Naive thymus-derived CD8-positive, alpha-beta T cell (primary cell): ENCODE data around the gene CACNA2D2. TPM values are rescaled to one million over a fixed set of nuclear protein-coding genes. Genes with fewer than 3 reads are reported as not detected.

Experiments
- ATAC-seq, 2 donors: fragments of 150-1000 bp; cut with Tn5 transposase in 1 of 2; sonication (Bioruptor Pico), chemical (Tn5 transposase) in 1 of 2; 1 replicate in 1 of 2; 2 replicates in 1 of 2; pipeline ENCODE4 v1.10.0; 2021; ENCODE audit warnings: mild to moderate bottlenecking in 2 of 2, moderate library complexity in 2 of 2
- POLR2A ChIA-PET: fragments of 350-600 bp; sonication (Branson Sonifier 250); formaldehyde crosslinking; loops from one replicate; lab custom pipeline; 2021; ENCODE audit warnings: antibody characterized with exemption; lab: Charles Lee
- DNase-seq, 10 donors: peaks; one replicate each; pipeline versions ENCODE4 v3.0.0 to v3.0.0-alpha.2; 2020 to 2022
- H3K27ac Mint-ChIP-seq, 10 donors: one replicate each; pipeline ENCODE4 v1.8.0; 2020 to 2022; ENCODE audit warnings: mild to moderate bottlenecking in 10 of 10, mixed read lengths in 10 of 10, moderate library complexity in 4 of 10, inconsistent platforms in 1 of 10
- H3K27me3 Mint-ChIP-seq, 5 donors: one replicate each; pipeline ENCODE4 v1.8.0; 2021 to 2022; ENCODE audit warnings: mixed read lengths in 5 of 5
- H3K36me3 Mint-ChIP-seq, 3 donors: one replicate each; pipeline ENCODE4 v1.8.0; 2020 to 2022; ENCODE audit warnings: mixed read lengths in 3 of 3, mild to moderate bottlenecking in 2 of 3, inconsistent platforms in 1 of 3
- H3K4me1 Mint-ChIP-seq, 4 donors: one replicate each; pipeline ENCODE4 v1.8.0; 2021 to 2022; ENCODE audit warnings: mixed read lengths in 4 of 4
- H3K4me3 Mint-ChIP-seq, 10 donors: one replicate each; pipeline ENCODE4 v1.8.0; 2020 to 2022; ENCODE audit warnings: mild to moderate bottlenecking in 10 of 10, mixed read lengths in 10 of 10, moderate library complexity in 6 of 10, inconsistent platforms in 1 of 10
- H3K9me3 Mint-ChIP-seq, 9 donors: one replicate each; pipeline ENCODE4 v1.8.0; 2020 to 2022; ENCODE audit warnings: mixed read lengths in 9 of 9, mild to moderate bottlenecking in 3 of 9, inconsistent platforms in 1 of 9, moderate library complexity in 1 of 9
- polyA plus RNA-seq, 3 donors: library from polyadenylated mRNA; unstranded; fragments of 300-500 nt; fragmentation: Illumina TruSeq; gene quantifications; one replicate each; pipeline ENCODE4 v1.2.3, GENCODE V29; 2021
- total RNA-seq, 8 experiments: library from RNA in 2 of 8; stranded (reverse) in 2 of 8; gene quantifications; one replicate each; pipeline ENCODE4 v1.2.3 and lab custom pipeline; 2021 to 2026

The CACNA2D2 gene
- total and polyA plus RNA-seq, 5 experiments from 2014 or later: 0.40 to 4.9 (median 1.5) TPM

DNA sequence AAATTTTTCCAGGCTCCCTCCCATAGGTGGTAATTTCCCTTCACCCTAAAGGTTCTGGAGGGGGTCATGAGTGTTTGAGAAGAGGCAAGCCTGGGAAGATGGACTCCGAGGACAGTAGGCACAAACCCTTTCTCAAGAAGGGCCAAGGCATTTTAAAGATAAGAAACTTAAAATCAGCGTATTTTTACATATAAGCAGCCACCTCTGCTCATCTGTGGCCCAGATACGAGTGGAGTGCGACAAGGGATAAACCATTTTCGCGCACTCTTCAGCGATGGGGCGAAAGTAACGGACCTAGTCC, 163.3 kb downstream of the CACNA2D2 start:
- DNase-seq (no peak), ATAC-seq (no peak)
- H3K27ac Mint-ChIP-seq: peak overlapping the region in 9 of 10 donors; percentile 94 to 99 (median 96)
- peaks cover 27 to 73% (median 67%) of the 10 kb centered on the region in 4 donors for H3K4me1 Mint-ChIP-seq
- peaks cover 0 to 3% (median 0%) of the 10 kb centered on the region in 3 donors for H3K36me3 Mint-ChIP-seq
- no peaks in the 10 kb centered on the region for H3K9me3 Mint-ChIP-seq
- no peaks in the 10 kb centered on the region for H3K27me3 Mint-ChIP-seq
- POLR2A ChIA-PET: interaction anchor here (1.0 to 14.5 kb wide), 12 partner anchors 9 to 1868 kb away, joined by 3 to 318 read pairs (median 10); partner anchors contain the start of genes CYB561D2, HEMK1, HYAL2 and HYAL3
- H3K4me3 Mint-ChIP-seq: peak overlapping the region; percentile 86 to 98 (median 94)

DNA sequence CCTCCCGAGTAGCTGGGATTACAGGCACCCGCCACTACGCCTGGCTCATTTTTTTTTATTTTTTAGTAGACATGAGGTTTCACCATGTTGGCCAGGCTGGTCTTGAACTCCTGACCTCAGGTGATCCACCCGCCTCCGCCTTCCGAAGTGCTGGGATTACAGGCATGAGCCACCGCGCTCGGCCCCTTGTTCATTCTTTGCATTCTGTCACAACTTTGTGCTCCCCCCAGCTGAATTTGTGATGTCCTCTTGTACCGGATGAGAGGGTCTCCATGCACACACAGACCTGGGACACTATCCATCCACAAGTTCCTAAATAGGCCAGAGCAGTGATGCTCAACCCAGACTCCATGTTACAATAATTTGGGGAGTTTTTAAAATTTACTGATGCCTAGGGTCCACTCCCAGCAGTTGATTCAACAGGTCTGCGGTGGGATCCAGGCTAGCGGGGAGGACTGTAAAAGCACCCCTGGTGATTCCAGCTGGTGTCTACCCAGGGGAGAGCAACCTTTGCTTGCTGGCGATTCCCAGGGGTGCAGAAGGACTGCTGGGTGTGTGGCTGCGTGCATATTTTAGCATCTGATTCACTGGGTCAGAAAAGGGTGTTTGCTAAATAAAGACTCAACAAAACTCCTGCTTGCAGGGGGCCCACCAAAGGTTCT, 163.8 kb downstream of the CACNA2D2 start:
- Mint-ChIP-seq H3K27me3 (no peaks in the 10 kb centered on the region), H3K9me3 (no peaks in the 10 kb centered on the region), H3K4me3 (peak overlapping the region; percentile 86 to 98 (median 94)), H3K4me1 (peaks cover 27 to 72% (median 66%) of the 10 kb centered on the region in 4 donors), H3K36me3 (peaks cover 0 to 3% (median 0%) of the 10 kb centered on the region in 3 donors), H3K27ac (peak overlapping the region; percentile 94 to 99 (median 96))
- POLR2A ChIA-PET: interaction anchor here (1.7 to 14.5 kb wide), 8 partner anchors 8 to 47 kb away, joined by 6 to 318 read pairs (median 32); partner anchors contain the start of genes CYB561D2, HYAL2, HYAL3 and IFRD2
- DNase-seq (no peak), ATAC-seq (no peak)

DNA sequence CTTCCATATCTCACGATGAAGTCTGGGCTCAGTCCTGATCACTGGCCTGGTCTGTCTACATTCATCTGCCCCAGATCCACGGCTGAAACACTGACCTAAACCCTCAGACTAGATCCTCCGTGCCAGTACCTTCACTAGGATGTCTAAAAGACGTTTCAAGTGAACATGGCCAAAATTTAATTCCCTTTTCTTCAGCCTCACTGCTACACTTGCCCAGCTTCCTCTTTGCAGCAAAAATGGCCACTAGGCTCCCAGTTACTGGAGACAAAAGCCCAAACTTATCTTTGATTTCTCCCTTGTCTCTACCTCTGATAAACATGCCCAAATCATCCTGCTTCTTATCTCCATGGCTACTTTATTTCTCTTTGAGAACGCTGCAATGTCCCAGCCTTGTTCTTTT, 164.5 kb downstream of the CACNA2D2 start:
- H3K4me3 Mint-ChIP-seq: peak overlapping the region; percentile 86 to 98 (median 94)
- no peak for ATAC-seq
- peak overlapping the region; percentile 94 to 99 (median 96) for H3K27ac Mint-ChIP-seq
- peaks cover 30 to 75% (median 72%) of the 10 kb centered on the region in 4 donors for H3K4me1 Mint-ChIP-seq
- no peak for DNase-seq
- no peaks in the 10 kb centered on the region for H3K27me3 Mint-ChIP-seq
- peaks cover 0 to 7% (median 0%) of the 10 kb centered on the region in 3 donors for H3K36me3 Mint-ChIP-seq
- POLR2A ChIA-PET: interaction anchor here (0.7 to 14.5 kb wide), 8 partner anchors 11 to 314 kb away, joined by 3 to 318 read pairs (median 46); partner anchors contain the start of genes CYB561D2, HYAL2, HYAL3 and NAA80
- no peaks in the 10 kb centered on the region for H3K9me3 Mint-ChIP-seq

DNA sequence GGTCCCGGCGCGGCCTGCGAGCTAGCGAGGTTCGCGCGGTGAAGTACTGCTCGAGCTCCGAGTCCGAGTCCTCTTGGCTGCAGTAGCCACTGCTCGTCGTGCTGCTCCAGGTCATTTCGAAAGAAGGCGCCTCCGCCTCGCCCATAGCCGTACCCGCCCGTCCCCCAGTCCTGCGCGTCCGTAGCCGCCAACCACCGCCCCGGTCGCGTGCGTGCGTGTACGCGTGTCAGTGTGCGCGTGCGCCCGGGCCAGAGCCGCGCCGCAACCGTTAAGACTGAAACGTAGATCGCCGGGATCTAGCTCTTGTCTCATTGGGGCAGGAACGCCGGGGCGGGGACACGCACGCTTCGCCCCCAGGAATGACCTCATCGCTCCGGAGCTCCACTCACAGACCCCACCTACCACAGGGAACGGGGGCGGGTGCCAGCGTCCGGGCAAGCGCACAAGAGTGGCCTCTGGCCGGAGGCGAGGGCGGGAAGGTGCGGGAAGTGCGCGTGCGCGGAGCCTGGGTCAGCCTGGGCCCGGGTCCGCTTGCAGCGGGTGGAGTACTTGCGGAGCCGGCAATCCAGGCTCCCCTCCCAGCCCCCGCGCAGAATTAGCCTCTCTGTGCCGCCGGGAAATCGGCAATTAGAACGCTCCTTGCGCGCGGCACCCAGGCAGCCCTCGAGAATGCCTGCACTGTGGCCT, 166.1 kb downstream of the CACNA2D2 start:
- no peaks in the 10 kb centered on the region for H3K9me3 Mint-ChIP-seq
- H3K4me3 Mint-ChIP-seq: peak overlapping the region; percentile 86 to 98 (median 94)
- POLR2A ChIA-PET: interaction anchor here (0.6 to 14.5 kb wide), 27 partner anchors 8 to 1048 kb away, joined by 3 to 318 read pairs (median 5); partner anchors contain the start of genes C3orf18, CISH, CYB561D2 and GNAI2
- peak overlapping the region; percentile 94 to 99 (median 96) for H3K27ac Mint-ChIP-seq
- H3K27me3 Mint-ChIP-seq: no peaks in the 10 kb centered on the region
- ATAC-seq (peak; percentile 77 to 78), DNase-seq (peak; percentile 84 to 98 (median 92))
- peaks cover 34 to 79% (median 74%) of the 10 kb centered on the region in 4 donors for H3K4me1 Mint-ChIP-seq
- H3K36me3 Mint-ChIP-seq: peaks cover 0 to 12% (median 0%) of the 10 kb centered on the region in 3 donors

DNA sequence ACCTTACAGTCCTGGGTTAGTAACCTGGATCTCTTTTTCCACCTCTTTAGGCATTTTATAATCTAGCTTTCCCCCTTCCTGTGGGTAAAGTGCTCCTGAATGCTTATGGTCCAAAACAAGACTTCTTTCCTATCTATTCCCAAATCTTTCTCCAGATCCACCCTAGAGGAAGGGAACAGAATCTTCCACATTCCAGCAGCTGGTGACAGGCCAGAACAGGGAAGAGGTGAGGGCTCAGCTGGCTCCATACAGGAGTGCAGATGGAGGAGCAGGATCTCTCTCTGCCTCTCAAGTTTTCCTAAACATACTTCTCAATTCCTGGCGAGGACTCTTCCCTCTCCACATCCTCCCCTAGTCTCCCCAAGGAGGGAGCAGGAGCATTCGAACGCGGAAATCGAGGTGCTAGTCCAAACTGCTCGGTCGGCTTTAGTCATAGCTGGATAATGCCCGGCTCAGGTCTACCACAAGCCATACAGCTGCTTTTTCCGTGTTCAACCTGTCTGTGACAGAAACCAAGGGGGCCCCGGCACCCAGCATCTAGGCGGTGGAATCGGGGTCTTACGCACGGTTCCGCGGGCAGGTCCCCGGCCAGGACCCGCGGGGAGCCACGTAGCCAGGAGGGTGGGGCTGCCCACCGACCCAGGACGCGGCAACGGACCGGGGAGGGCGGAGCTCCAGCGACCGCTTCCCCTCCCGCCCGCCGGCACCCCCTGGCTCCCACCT, 166.8 kb downstream of the CACNA2D2 start:
- DNase-seq (peak in 1 of 10 donors; percentile 44), ATAC-seq (peak; percentile 41 to 43)
- Mint-ChIP-seq H3K9me3 (no peaks in the 10 kb centered on the region), H3K27me3 (no peaks in the 10 kb centered on the region), H3K4me3 (peak overlapping the region; percentile 86 to 98 (median 94)), H3K4me1 (peaks cover 34 to 77% (median 72%) of the 10 kb centered on the region in 4 donors), H3K36me3 (peaks cover 0 to 17% (median 0%) of the 10 kb centered on the region in 3 donors), H3K27ac (peak overlapping the region; percentile 83 to 99 (median 96))
- POLR2A ChIA-PET: interaction anchor here (0.6 to 14.5 kb wide), 29 partner anchors 9 to 1049 kb away, joined by 3 to 318 read pairs (median 4); partner anchors contain the start of genes C3orf18, CISH, CYB561D2 and GNAI2

DNA sequence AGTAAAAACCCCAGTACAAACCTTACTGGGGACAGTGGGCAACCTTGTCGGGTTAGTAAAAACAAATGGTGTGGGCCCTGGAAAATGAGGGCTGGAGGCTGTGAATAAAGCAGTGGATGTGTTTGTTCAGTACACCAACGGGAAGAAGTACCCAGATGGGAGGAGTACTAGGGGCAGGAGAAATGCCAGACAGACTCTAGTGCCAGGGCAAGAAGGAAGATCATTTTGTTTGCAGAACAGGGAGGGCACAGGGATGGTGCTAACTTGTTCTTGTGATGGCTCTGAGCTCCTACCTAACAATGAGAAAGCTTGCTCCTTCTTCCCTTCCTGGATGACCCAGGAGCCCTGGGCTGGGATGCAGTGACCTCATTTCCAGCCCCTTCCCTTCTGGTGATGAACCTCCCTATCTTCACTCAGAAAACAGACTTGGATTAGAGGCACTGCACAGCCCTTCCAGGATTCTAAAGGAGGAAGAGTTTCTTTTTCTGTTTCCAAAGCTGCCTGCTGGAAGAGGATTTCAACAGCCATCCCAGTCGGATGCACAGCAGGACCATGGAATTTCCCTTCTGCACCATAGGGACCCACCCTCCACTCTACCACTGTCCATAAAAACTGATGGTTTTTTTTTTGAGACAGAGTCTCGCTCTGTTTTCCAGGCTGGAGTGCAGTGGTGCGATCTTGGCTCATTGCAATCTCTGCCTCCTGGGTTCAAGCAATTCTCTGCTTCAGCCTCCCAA, 168.9 kb downstream of the CACNA2D2 start:
- no peaks in the 10 kb centered on the region for H3K27me3 Mint-ChIP-seq
- H3K4me3 Mint-ChIP-seq: peak overlapping the region in 9 of 10 donors; percentile 21 to 77 (median 55)
- peak overlapping the region in 9 of 10 donors; percentile 87 to 97 (median 95) for H3K27ac Mint-ChIP-seq
- DNase-seq (no peak), ATAC-seq (no peak)
- POLR2A ChIA-PET: interaction anchor here (1.1 to 14.5 kb wide), 8 partner anchors 9 to 36 kb away, joined by 3 to 318 read pairs (median 3); partner anchors contain the start of genes CYB561D2 and NPRL2
- peaks cover 31 to 61% (median 57%) of the 10 kb centered on the region in 4 donors for H3K4me1 Mint-ChIP-seq
- H3K36me3 Mint-ChIP-seq: peaks cover 0 to 37% (median 0%) of the 10 kb centered on the region in 3 donors
- no peaks in the 10 kb centered on the region for H3K9me3 Mint-ChIP-seq

DNA sequence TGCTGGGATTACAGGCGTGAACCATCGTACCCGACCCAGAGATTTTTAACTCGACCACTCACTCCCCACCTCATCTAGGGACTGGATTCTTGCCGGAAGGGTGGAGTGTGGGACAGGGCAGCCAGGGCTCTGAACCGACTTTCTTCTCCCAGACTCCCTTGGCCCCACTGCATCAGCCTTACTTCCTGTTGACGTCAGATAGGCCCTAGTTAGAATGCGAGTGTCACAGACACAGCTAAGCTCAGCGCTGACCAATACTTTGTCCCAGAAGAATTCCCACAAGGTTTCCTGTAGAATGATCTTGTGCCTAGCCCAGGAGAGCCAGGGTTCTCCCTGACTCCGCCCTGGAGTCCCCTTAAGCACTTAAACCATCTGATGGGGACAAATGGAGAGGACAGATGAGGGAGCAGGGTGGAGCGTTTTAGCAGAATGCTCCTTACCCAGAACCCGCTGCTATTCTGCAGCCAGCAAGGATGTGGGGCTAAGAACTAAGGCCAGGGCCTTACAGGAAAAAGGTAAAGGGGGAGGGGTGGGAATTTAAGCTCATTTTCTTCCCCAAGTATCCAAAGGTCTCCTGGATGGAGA, 169.6 kb downstream of the CACNA2D2 start:
- H3K4me1 Mint-ChIP-seq: peaks cover 27 to 58% (median 51%) of the 10 kb centered on the region in 4 donors
- ATAC-seq (no peak), DNase-seq (no peak)
- POLR2A ChIA-PET: interaction anchor here (1.1 to 1.3 kb wide), 3 partner anchors 11 to 14 kb away, joined by 3 to 4 read pairs (median 3); no protein-coding TSS in a partner anchor
- peak overlapping the region; percentile 10 to 77 (median 48) for H3K4me3 Mint-ChIP-seq
- peak overlapping the region; percentile 75 to 97 (median 93) for H3K27ac Mint-ChIP-seq
- H3K36me3 Mint-ChIP-seq: peaks cover 0 to 38% (median 0%) of the 10 kb centered on the region in 3 donors
- H3K27me3 Mint-ChIP-seq: no peaks in the 10 kb centered on the region
- no peaks in the 10 kb centered on the region for H3K9me3 Mint-ChIP-seq

DNA sequence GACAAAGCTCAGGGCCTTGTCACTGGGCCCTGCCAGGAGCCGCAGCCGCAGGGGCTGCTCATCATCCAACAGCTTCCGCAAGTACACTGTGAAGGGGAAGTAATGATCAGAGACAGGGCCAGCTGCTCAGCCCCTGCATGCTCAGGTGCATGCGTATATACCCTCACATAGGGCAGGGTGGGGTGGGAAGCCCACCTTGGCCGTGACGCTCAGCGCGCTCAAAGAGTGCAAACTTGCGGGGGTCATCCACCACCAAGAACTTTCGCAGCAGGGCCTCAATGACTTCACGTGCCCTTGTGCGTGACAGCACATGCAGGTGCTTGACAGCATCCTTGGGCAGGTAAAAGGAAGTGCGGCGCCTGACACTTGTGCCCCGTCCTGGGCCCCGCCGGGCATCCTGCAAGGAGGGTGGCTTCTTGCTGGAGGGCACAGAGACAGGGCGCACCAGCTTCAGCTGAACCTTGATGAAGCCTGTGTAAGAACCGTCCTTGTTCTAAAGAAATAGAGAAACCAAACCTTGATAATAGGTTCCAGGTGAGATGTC, 172.0 kb downstream of the CACNA2D2 start:
- no peak for DNase-seq
- no peak for ATAC-seq
- POLR2A ChIA-PET: interaction anchor here (0.6 to 2.6 kb wide), 5 partner anchors 9 to 39 kb away, joined by 3 to 14 read pairs (median 4); partner anchors contain the start of genes CYB561D2, IFRD2, NPRL2 and RASSF1
- Mint-ChIP-seq H3K27me3 (no peaks in the 10 kb centered on the region), H3K4me1 (peaks cover 16 to 58% (median 48%) of the 10 kb centered on the region in 4 donors), H3K36me3 (peaks cover 0 to 39% (median 0%) of the 10 kb centered on the region in 3 donors), H3K27ac (peak overlapping the region in 4 of 10 donors; percentile 11 to 72 (median 26)), H3K9me3 (no peaks in the 10 kb centered on the region), H3K4me3 (no peak overlapping the region)

DNA sequence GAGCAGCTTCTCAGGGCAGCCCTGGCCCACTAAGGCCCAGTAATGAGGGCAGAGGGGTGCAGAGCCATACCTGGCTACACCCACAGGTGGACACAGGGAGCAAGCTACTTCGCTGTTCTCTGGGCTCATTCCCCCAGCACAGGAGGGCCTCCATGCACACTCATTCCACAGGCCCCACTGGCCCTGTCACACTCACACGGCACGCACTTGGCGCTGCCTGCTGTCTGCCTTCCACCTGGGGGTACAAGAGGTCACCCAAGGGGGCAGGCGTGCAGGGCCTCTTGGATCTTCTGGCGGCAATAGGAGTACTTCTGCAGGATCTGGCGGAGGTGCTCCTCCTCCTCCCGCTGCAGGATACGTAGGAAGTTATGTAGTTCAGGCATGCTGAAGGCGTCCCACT, 173.1 kb downstream of the CACNA2D2 start:
- no peak for DNase-seq
- H3K4me3 Mint-ChIP-seq: peak overlapping the region in 1 of 10 donors; percentile 14
- H3K4me1 Mint-ChIP-seq: peaks cover 13 to 52% (median 42%) of the 10 kb centered on the region in 4 donors
- peaks cover 0 to 39% (median 0%) of the 10 kb centered on the region in 3 donors for H3K36me3 Mint-ChIP-seq
- H3K27me3 Mint-ChIP-seq: no peaks in the 10 kb centered on the region
- ATAC-seq: no peak
- no peaks in the 10 kb centered on the region for H3K9me3 Mint-ChIP-seq
- POLR2A ChIA-PET: interaction anchor here (0.5 to 2.5 kb wide), 2 partner anchors 11 to 104 kb away, joined by 4 to 14 read pairs; partner anchors contain the start of gene RASSF1
- peak overlapping the region in 3 of 10 donors; percentile 32 to 84 (median 49) for H3K27ac Mint-ChIP-seq

DNA sequence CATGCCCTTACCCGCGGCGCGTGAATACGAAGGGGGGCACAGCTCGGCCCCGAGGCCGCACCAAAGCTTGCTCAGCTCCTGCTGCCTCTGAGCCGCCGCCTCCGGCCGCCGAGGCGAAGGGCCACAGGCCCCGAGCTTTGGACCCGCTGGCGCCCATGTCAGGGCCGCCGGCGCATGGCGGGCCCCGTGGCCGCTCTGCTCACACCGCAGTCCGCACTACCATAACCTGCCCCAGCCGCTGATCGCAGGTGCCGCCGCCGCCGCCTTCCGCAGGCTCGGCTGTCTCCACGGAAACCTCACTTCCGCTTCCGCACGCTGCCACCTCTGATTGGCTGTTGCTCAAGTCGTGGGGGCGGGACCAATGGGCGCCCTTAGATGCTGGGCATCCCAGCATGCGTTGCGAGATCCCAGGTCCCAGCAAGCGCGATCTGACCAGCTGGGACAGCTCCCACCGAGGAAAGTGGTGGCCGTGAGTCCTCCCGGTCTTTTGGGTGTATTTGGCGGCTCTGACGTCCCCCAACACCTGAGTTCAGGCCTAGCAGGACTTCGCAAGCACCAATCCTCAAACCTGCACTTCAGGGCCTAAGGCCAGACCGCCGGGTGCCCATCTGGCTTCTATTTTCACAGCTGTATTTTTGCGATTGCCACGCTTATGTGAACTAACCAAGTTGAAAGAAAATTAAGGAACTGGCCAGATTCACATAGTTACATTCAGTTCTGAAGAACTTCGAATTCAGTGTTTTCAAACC, 175.3 kb downstream of the CACNA2D2 start, which contains the start of gene TUSC2:
TSS of gene TUSC2 (minus strand) at position 281 of the 749 bp plus-strand sequence. CDS start at position 157, 124 bp downstream.
- peak; percentile 89 to 97 (median 92) for DNase-seq
- peak; percentile 93 to 96 for ATAC-seq
- peak within 1 kb of the TSS; percentile 84 to 97 (median 94) for H3K4me3 Mint-ChIP-seq
- peaks cover 6 to 38% (median 34%) of the 10 kb centered on the region in 4 donors for H3K4me1 Mint-ChIP-seq
- peak within 1 kb of the TSS; percentile 85 to 97 (median 95) for H3K27ac Mint-ChIP-seq
- no peaks in the 10 kb centered on the region for H3K27me3 Mint-ChIP-seq
- H3K9me3 Mint-ChIP-seq: no peaks in the 10 kb centered on the region
- peaks cover 0 to 32% (median 0%) of the 10 kb centered on the region in 3 donors for H3K36me3 Mint-ChIP-seq
- POLR2A ChIA-PET: interaction anchor here (0.9 to 2.8 kb wide), 11 partner anchors 10 to 239 kb away, joined by 3 to 48 read pairs (median 9); partner anchors contain the start of genes C3orf18, CYB561D2, HYAL3 and IFRD2
